HEK293 (cell line): ENCODE measurements around the gene PHF20.

Source experiments
- CTCF ChIP-seq: fragments of 450-650 bp; formaldehyde crosslinking; IDR thresholded peaks from 2 replicates; pipeline ENCODE4 v1.5.1; 2016; ENCODE audit warnings: missing biosample characterization, missing genetic modification characterization
- TSHZ1 ChIP-seq: fragments of 450-650 bp; formaldehyde crosslinking; IDR thresholded peaks from 2 replicates; pipeline ENCODE4 v1.5.1; 2016; ENCODE audit warnings: missing biosample characterization, missing genetic modification characterization, borderline replicate concordance
- YY1 ChIP-seq: fragments of 450-650 bp; formaldehyde crosslinking; IDR thresholded peaks from 2 replicates; pipeline ENCODE4 v1.5.1; 2018; ENCODE audit warnings: missing biosample characterization, missing genetic modification characterization
- ZNF140 ChIP-seq: fragments of 450-650 bp; formaldehyde crosslinking; IDR thresholded peaks from 2 replicates; pipeline ENCODE4 v1.5.1; 2016; ENCODE audit warnings: missing biosample characterization, missing genetic modification characterization
- ZNF280C ChIP-seq: fragments of 450-650 bp; formaldehyde crosslinking; IDR thresholded peaks from 2 replicates; pipeline ENCODE4 v1.5.1; 2016; ENCODE audit warnings: missing biosample characterization, missing genetic modification characterization
- ZNF529 ChIP-seq: fragments of 450-650 bp; formaldehyde crosslinking; IDR thresholded peaks from 2 replicates; pipeline ENCODE4 v1.5.1; 2017; ENCODE audit warnings: missing genetic modification characterization, missing biosample characterization; ENCODE audit not compliant: insufficient replicate concordance

GRCh38 chr20:35771689-35772562 lies at the start of gene PHF20:
- TF ChIP-seq YY1 (tag by site-specific recombination) = no peak
- TF ChIP-seq ZNF529 = no peak
- TF ChIP-seq CTCF = no peak
- TF ChIP-seq ZNF280C (tag by site-specific recombination) = no peak
- no peak for TF ChIP-seq TSHZ1 (tag by site-specific recombination)
- TF ChIP-seq ZNF140 (tag by site-specific recombination) = no peak
